DOHH2 (cell line): ENCODE data around the gene PLXNA3.

ENCODE experiments used
- EZH2phosphoT487 ChIP-seq: fragments of 200-600 bp; sonication (generic); IDR thresholded peaks from 2 replicates; pipeline ENCODE4 v1.6.1; 2017; ENCODE audit warnings: borderline replicate concordance, mild to moderate bottlenecking, antibody characterized with exemption, low read length, moderate library complexity, mixed read lengths
- TF ChIP-seq, protein P1 (sequence below): fragments of 200-600 bp; sonication (generic); IDR thresholded peaks from one replicate; pipeline ENCODE4 v1.5.1; 2014; ENCODE audit warnings: antibody characterized with exemption, mild to moderate bottlenecking, low read depth, low read length; ENCODE audit not compliant: poor library complexity, severe bottlenecking

DNA sequence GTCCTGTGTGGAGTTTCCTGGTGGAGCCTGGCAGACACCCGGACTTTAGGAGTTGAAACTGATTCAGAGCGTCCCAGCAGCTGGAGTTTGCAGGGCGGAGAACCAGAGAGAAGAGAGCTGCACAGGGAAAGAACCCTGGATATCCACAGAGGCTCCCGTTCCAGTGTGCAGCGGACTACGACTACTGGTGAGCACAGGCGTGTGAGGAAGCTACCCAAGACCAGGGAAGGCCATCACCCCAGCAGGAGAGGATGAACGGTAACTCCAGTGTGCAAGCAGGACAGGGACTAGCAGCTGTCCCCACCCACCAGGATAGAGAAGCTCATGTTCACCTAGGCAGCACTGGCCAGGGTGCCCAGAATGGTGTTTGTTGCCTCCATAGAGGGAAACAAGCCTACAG is 18.7 kb downstream of the PLXNA3 start:
- TF ChIP-seq, protein P1, sequence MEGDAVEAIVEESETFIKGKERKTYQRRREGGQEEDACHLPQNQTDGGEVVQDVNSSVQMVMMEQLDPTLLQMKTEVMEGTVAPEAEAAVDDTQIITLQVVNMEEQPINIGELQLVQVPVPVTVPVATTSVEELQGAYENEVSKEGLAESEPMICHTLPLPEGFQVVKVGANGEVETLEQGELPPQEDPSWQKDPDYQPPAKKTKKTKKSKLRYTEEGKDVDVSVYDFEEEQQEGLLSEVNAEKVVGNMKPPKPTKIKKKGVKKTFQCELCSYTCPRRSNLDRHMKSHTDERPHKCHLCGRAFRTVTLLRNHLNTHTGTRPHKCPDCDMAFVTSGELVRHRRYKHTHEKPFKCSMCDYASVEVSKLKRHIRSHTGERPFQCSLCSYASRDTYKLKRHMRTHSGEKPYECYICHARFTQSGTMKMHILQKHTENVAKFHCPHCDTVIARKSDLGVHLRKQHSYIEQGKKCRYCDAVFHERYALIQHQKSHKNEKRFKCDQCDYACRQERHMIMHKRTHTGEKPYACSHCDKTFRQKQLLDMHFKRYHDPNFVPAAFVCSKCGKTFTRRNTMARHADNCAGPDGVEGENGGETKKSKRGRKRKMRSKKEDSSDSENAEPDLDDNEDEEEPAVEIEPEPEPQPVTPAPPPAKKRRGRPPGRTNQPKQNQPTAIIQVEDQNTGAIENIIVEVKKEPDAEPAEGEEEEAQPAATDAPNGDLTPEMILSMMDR: no peak
- no peak for TF ChIP-seq EZH2phosphoT487
